HG02870 (cell line): ENCODE measurements around the gene ACACB.

Experiments
- ATAC-seq: cut with Tn5 transposase; IDR thresholded peaks from one replicate; pipeline ENCODE4 v1.9.1; 2021; ENCODE audit warnings: mild to moderate bottlenecking, moderate library complexity; ENCODE audit not compliant: unreplicated experiment

The ACACB gene

GRCh38 chr12:109294286-109294796 is 178.0 kb downstream of the ACACB start:
- ATAC-seq = no peak

GRCh38 chr12:109295764-109296425 is 179.5 kb downstream of the ACACB start:
- ATAC-seq = no peak

GRCh38 chr12:109296431-109296830 is 180.0 kb downstream of the ACACB start:
- ATAC-seq = no peak

GRCh38 chr12:109299849-109300248 is 183.5 kb downstream of the ACACB start:
- no peak for ATAC-seq

GRCh38 chr12:109301643-109302168 is 185.3 kb downstream of the ACACB start:
- no peak for ATAC-seq

GRCh38 chr12:109302358-109302757 is 186.0 kb downstream of the ACACB start:
- no peak for ATAC-seq

GRCh38 chr12:109302770-109303169 is 186.4 kb downstream of the ACACB start:
- ATAC-seq = no peak

- ATAC-seq = no peak
Observed at GRCh38 chr12:109304485-109304884, 188.1 kb downstream of the ACACB start.

GRCh38 chr12:109305547-109305946 is 189.2 kb downstream of the ACACB start:
- no peak for ATAC-seq

- ATAC-seq = no peak
Observed at GRCh38 chr12:109307051-109307450, 190.7 kb downstream of the ACACB start.

- no peak for ATAC-seq
Observed at GRCh38 chr12:109308534-109309380, 192.4 kb downstream of the ACACB start, which contains the start of gene FOXN4. Gene FOXN4 (minus strand): TSS chr12:109309284. CDS start chr12:109308321, 963 bp downstream.

GRCh38 chr12:109309381-109310246 is 193.2 kb downstream of the ACACB start:
- no peak for ATAC-seq

GRCh38 chr12:109310247-109311125 is 194.1 kb downstream of the ACACB start:
- ATAC-seq = no peak
